ENCODE measurements around the gene COL8A2.

Gene COL8A2

DNA sequence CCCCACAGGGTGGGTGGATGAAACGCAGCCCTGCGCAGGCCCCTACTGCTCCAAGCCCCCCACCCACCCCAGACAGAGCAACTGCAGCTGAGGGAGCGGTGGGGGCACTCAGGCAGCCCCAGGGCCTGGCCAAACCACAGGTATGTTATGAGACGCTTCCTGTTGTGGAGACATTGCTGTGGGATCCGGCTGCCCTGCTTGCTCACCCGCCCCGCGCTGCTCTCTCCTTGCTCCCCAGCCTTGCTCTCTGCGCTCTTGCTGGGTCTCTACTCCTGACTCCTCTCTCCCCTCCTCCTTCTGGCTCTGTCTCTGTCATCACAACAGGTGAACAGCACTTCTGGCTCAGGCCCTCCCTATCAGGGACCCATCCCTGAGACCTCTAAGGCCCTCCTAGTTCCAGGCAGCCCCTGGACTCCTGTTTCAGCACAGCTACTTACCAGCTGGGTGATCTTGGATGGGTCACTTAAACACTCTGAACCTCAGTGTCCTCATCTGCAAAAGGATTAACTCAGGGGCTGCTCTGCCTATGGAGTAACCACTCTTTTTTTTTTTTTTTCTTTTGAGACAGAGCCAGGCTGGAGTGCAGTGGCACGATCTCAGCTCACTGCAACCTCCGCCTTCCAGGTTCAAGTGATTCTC lies 15.9 kb downstream of the COL8A2 start:
- TF ChIP-seq ZFX (IDR thresholded peaks at IDR 0.05; ENCODE audit: borderline replicate concordance) = no peak
- TF ChIP-seq, protein P1, sequence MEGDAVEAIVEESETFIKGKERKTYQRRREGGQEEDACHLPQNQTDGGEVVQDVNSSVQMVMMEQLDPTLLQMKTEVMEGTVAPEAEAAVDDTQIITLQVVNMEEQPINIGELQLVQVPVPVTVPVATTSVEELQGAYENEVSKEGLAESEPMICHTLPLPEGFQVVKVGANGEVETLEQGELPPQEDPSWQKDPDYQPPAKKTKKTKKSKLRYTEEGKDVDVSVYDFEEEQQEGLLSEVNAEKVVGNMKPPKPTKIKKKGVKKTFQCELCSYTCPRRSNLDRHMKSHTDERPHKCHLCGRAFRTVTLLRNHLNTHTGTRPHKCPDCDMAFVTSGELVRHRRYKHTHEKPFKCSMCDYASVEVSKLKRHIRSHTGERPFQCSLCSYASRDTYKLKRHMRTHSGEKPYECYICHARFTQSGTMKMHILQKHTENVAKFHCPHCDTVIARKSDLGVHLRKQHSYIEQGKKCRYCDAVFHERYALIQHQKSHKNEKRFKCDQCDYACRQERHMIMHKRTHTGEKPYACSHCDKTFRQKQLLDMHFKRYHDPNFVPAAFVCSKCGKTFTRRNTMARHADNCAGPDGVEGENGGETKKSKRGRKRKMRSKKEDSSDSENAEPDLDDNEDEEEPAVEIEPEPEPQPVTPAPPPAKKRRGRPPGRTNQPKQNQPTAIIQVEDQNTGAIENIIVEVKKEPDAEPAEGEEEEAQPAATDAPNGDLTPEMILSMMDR (IDR thresholded peaks at IDR 0.05) = no peak
- no peak overlapping the region for H3K27ac ChIP-seq

DNA sequence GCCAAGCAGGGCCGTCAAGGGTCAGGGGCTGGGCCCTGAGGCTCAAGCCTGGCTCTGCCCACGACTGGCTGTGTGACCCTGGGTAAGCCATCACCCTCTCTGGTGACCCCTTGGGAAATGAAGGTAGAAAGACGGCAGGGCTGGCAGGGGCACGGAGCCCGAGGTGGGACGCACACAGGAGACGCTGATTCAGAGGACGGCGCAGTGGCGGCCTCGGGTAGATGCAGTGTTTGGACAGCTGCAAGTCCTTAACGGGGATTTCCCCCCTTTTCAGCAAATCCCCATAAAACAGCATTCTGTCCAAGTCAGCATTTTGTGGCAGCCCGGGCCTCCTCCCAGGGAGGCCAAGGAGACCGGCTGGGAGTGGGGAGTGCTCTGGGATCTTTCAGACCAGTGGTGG lies 16.7 kb downstream of the COL8A2 start:
- H3K27ac ChIP-seq = no peak overlapping the region
- TF ChIP-seq, protein P1 (IDR thresholded peaks at IDR 0.05) = no peak
- no peak for TF ChIP-seq ZFX (IDR thresholded peaks at IDR 0.05; ENCODE audit: borderline replicate concordance)

DNA sequence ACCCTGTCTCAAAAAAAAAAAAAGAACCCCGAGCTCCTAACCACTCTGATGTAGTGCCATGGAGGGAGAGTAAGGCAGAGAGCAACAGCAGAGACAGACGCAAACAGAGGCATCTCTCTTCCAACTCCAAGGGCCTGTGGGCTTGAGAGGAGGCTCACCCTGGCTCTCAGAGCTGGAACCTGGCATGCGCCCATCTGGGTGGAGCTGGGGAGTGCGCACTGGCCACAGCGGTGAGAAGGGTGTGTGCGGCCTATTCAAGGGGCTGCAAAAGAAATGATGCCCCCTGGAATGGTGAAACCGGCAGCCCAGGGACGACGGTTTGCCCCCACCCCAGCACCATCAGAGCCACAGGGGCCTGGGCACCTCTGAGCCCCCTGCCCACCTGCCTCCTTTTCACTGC lies 17.6 kb downstream of the COL8A2 start:
- TF ChIP-seq, protein P1 (IDR thresholded peaks at IDR 0.05) = no peak
- TF ChIP-seq ZFX (IDR thresholded peaks at IDR 0.05; ENCODE audit: borderline replicate concordance) = no peak
- no peak overlapping the region for H3K27ac ChIP-seq

DNA sequence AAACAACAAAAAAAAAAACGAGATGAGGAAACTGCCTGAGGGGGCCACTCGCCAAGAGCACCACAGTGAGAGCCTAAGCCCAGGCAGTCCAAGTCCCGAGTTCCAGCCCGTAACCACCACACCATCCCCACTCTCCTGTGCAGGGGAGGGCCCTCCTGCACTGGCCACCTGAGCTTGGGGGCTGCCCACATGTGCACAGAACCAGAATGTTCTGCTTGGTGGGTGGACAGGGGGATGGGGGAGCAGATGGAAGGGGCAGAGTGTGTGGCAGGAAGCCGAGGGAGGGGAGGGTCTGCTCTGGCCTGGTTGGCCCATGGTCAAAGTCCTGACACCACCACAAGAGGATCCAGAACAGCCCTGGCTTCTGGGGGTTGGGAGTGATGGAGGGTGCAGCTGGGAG lies 18.8 kb downstream of the COL8A2 start:
- no peak for TF ChIP-seq ZFX (IDR thresholded peaks at IDR 0.05; ENCODE audit: borderline replicate concordance)
- TF ChIP-seq, protein P1 (IDR thresholded peaks at IDR 0.05) = no peak
- no peak overlapping the region for H3K27ac ChIP-seq

DNA sequence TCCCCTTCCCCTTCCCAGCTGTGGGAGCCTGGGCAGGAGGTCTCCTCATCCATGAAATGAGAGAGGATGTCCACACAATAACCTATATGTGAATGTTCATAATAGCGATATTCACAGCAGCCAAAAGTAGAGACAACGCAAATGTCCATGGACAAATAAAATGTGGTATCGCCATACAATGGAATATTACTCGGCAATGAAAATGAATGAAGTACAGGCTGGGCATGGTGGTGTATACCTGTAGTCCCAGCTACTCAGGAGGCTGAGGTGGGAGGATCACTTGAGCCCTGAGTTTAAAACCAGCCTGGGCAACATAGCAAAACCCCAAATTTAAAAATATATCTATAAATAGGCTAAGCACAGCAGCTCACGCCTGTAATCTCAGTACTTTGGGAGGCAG lies 23.5 kb downstream of the COL8A2 start:
- no peak overlapping the region for H3K27ac ChIP-seq
- TF ChIP-seq, protein P1 (IDR thresholded peaks at IDR 0.05) = no peak
- no peak for TF ChIP-seq ZFX (IDR thresholded peaks at IDR 0.05; ENCODE audit: borderline replicate concordance)

DNA sequence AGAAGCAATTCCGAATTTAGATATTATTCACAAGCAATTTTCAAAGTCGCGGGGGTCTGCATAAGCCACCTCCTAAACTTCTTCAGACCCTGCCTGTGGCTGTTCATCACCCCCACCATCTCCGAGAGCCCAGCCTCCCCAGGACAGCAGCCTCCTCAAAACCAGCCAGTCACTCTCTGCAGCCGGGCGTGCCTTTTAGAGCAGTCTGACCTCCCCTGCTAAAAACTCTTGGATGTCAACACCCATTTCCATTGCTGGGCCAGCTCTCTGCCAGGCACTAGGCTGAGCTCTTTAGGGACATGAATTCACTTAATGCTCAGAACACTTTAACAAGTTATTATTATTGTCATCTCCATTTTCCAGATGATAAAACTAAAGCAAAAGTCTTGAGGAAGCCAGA lies 24.6 kb downstream of the COL8A2 start:
- H3K27ac ChIP-seq = no peak overlapping the region
- TF ChIP-seq, protein P1 (IDR thresholded peaks at IDR 0.05) = no peak
- TF ChIP-seq ZFX (IDR thresholded peaks at IDR 0.05; ENCODE audit: borderline replicate concordance) = no peak

DNA sequence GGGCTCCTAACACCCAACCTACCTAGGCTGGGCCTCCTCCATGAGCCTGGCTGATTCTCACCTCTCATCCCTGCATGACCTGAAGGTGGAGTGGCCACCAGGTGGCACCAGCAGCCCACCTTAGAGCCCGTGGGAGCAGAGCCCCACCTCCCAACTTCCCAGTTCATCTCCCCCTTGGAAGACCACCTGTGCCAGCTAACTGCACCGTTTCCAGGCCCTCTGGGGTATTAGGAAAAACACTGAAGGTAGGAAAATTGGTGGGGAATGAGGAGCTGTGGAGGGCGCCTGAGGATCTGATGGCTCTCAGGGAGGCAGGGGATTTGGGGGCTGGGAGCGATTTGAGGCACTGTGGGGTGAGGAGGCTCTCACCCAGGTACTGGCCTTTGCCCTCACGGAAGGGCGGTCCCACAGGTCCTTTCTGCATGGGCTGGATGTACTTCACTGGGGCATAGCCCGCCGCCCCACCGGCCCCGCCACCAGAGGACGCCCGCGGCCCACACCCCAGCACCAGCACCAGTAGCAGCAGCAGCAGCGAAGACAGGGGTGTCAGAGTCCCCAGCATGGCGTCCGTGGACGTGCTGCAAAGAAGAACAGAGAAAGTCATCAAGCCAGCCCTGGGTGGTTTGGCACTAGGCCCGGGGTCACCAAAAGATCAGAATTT lies 25.2 kb downstream of the COL8A2 start:
- TF ChIP-seq ZFX (IDR thresholded peaks at IDR 0.05; ENCODE audit: borderline replicate concordance) = no peak
- TF ChIP-seq, protein P1 (IDR thresholded peaks at IDR 0.05) = peak; percentile 90
- no peak overlapping the region for H3K27ac ChIP-seq
